ENCODE data around the gene DRAXIN.

DNA sequence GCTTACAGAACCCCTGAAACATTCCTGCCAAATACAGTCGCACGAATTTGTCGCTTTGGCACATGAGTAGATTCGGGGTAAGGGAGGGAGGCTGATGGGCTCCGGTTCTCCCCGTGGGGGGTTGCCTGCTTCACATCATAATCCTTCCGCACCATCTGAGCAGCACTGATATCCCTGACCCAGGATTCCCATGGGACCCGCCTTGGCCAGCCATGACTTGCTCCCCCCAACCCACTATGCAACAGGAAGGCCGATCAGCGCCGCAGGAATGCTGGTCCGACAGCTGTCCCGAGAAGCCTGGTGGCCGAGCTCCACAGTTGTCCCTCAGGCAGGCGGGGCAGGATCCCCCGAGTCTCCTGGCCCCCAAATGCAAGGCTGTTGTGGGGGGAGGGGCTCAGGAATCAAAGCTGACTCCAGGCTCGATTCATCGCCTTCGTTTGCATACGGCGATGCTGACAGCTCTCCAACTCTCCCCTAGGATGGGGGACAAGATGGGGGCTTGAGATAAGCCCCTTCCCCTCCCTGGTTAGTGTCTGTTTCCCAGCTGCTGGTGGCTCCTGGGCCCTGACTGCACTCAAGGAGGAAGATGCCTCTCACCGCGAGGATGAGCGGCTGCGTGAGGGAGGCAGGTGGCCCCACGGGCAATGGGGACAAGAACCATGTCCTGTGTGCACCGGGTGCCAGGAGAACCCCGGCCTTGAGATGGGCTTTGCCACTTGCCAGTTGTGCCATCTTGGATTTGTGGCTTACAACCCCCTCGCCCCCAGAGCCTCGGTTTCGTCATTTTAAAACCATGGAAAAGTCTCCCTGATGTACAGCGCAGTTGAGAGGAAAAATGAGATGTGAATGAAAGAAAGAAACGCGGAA is 9.3 kb downstream of the DRAXIN start:
- no peak for TF ChIP-seq POLR2A (IDR thresholded peaks at IDR 0.05; ENCODE audit: low read depth, low read length)
- no peak for TF ChIP-seq TAF1 (IDR thresholded peaks at IDR 0.05; ENCODE audit: low read depth, low read length)
- no peak for TF ChIP-seq POLR2AphosphoS5 (IDR thresholded peaks at IDR 0.05; ENCODE audit: low read depth, low read length)
- TF ChIP-seq SPI1 (IDR thresholded peaks at IDR 0.05; ENCODE audit: low read depth, low read length) = no peak
- TF ChIP-seq POU2F2 (IDR thresholded peaks at IDR 0.05; ENCODE audit: low read depth, low read length) = no peak
- no peak for TF ChIP-seq PAX5 (IDR thresholded peaks at IDR 0.05; ENCODE audit: insufficient read depth, low read length, severe bottlenecking)
